SH-SY5Y (cell line): ENCODE data around the gene TMEM47.

ENCODE experiments used
- GATA2 ChIP-seq: IDR thresholded peaks from 2 replicates; pipeline ENCODE4 v1.6.1; 2011; ENCODE audit warnings: mild to moderate bottlenecking, low read depth, low read length
- GATA3 ChIP-seq: IDR thresholded peaks from 2 replicates; pipeline ENCODE4 v1.6.1; 2011; ENCODE audit warnings: low read depth, mild to moderate bottlenecking, low read length, moderate library complexity

Gene TMEM47

GRCh38 chrX:34629572-34629971 is 27.5 kb downstream of the TMEM47 start:
- TF ChIP-seq GATA3 (no peak), GATA2 (no peak)

- no peak for TF ChIP-seq GATA3
- no peak for TF ChIP-seq GATA2
Observed at GRCh38 chrX:34624416-34624815, 32.7 kb downstream of the TMEM47 start.

- TF ChIP-seq GATA2 (no peak), GATA3 (no peak)
Observed at GRCh38 chrX:34619920-34620319, 37.2 kb downstream of the TMEM47 start.

GRCh38 chrX:34612036-34612435 is 45.0 kb downstream of the TMEM47 start:
- TF ChIP-seq GATA2 (no peak), GATA3 (no peak)

GRCh38 chrX:34598362-34598761 is 58.7 kb downstream of the TMEM47 start:
- no peak for TF ChIP-seq GATA2
- TF ChIP-seq GATA3, result no peak

- TF ChIP-seq GATA3 (no peak), GATA2 (no peak)
Observed at GRCh38 chrX:34586936-34587335, 70.1 kb downstream of the TMEM47 start.

- TF ChIP-seq GATA2 (no peak), GATA3 (no peak)
Observed at GRCh38 chrX:34586346-34586911, 70.7 kb downstream of the TMEM47 start.

- no peak for TF ChIP-seq GATA2
- TF ChIP-seq GATA3, result no peak
Observed at GRCh38 chrX:34585561-34585960, 71.5 kb downstream of the TMEM47 start.

GRCh38 chrX:34584781-34585180 is 72.3 kb downstream of the TMEM47 start:
- no peak for TF ChIP-seq GATA3
- no peak for TF ChIP-seq GATA2

- TF ChIP-seq GATA2 (no peak), GATA3 (no peak)
Observed at GRCh38 chrX:34580069-34580468, 77.0 kb downstream of the TMEM47 start.

GRCh38 chrX:34578237-34578636 is 78.8 kb downstream of the TMEM47 start:
- TF ChIP-seq GATA2, result no peak
- TF ChIP-seq GATA3, result no peak
